SK-N-SH (cell line): ENCODE data around the gene AMPH. TPM values are rescaled to one million over a fixed set of nuclear protein-coding genes. Genes with fewer than 3 reads are reported as not detected.

Source experiments
- CTCF ChIA-PET: fragments of 300-600, 350-600 bp; formaldehyde crosslinking; extraction: SDS; loops from one replicate; lab custom pipeline; 2021; lab: Yijun Ruan, JAX
- POLR2A ChIA-PET: fragments of 350-600 bp; sonication (Branson Sonifier 250); formaldehyde crosslinking; extraction: SDS; loops from one replicate; lab custom pipeline; 2020; ENCODE audit warnings: antibody characterized with exemption, inconsistent platforms; lab: Yijun Ruan, JAX
- DNase-seq: peaks from one replicate; pipeline ENCODE4 v3.0.0; 2012
- H2AFZ ChIP-seq: fragments of 200-600 bp; sonication (generic); 2 replicates; pipeline ENCODE4 v1.8.1; 2016; ENCODE audit warnings: antibody characterized with exemption, mild to moderate bottlenecking, low read depth
- H3F3A ChIP-seq: fragments of 200-600 bp; sonication (generic); replicated peaks from 2 replicates; pipeline ENCODE3; 2016; ENCODE audit warnings: antibody characterized with exemption, mild to moderate bottlenecking; ENCODE audit not compliant: insufficient read depth
- H3K27ac ChIP-seq, 2 experiments: fragments of 200-500 bp in 1 of 2; fragments of 200-600 bp in 1 of 2; sonication (Bioruptor generic) in 1 of 2; sonication (generic), shearing (Covaris generic) in 1 of 2; 2 replicates each; pipeline versions ENCODE4 v1.5.1 to v1.6.1; 2014 to 2016; ENCODE audit warnings: low read depth in 2 of 2, inconsistent platforms in 1 of 2, low read length in 1 of 2, mild to moderate bottlenecking in 1 of 2, mixed read lengths in 1 of 2
- H3K27me3 ChIP-seq: fragments of 200-600 bp; sonication (generic), shearing (Covaris generic); 2 replicates; pipeline ENCODE4 v1.6.1; 2016; ENCODE audit warnings: mixed run types; ENCODE audit not compliant: insufficient read depth
- H3K36me3 ChIP-seq, 2 experiments: fragments of 200-500 bp in 1 of 2; fragments of 200-600 bp in 1 of 2; sonication (Bioruptor generic) in 1 of 2; sonication (generic) in 1 of 2; replicated peaks in 1 of 2; 2 replicates each; pipeline versions ENCODE3 to v1.5.1; 2014 to 2016; ENCODE audit warnings: low read length in 1 of 2, mild to moderate bottlenecking in 1 of 2; ENCODE audit not compliant: insufficient read depth in 2 of 2, control insufficient read depth in 1 of 2
- H3K4me1 ChIP-seq, 2 experiments: fragments of 200-500 bp in 1 of 2; fragments of 200-600 bp in 1 of 2; sonication (Bioruptor generic) in 1 of 2; sonication (generic), shearing (Covaris generic) in 1 of 2; 2 replicates each; pipeline versions ENCODE4 v1.5.1 to v1.6.1; 2014 to 2016; ENCODE audit warnings: low read depth in 1 of 2, low read length in 1 of 2, mixed run types in 1 of 2; ENCODE audit not compliant: insufficient read depth in 2 of 2, control insufficient read depth in 1 of 2
- H3K4me2 ChIP-seq: fragments of 200-600 bp; sonication (generic), shearing (Covaris generic); 2 replicates; pipeline ENCODE4 v1.6.1; 2017; ENCODE audit warnings: mixed run types
- H3K4me3 ChIP-seq, 2 experiments: fragments of 200-500 bp in 1 of 2; fragments of 200-600 bp in 1 of 2; sonication (Bioruptor generic) in 1 of 2; sonication (generic), shearing (Covaris generic) in 1 of 2; 2 replicates each; pipeline versions ENCODE4 v1.5.1 to v1.8.1; 2014 to 2016; ENCODE audit warnings: low read depth in 2 of 2, inconsistent platforms in 1 of 2, low read length in 1 of 2, mild to moderate bottlenecking in 1 of 2, mixed read lengths in 1 of 2, moderate library complexity in 1 of 2
- H3K79me2 ChIP-seq: fragments of 200-600 bp; sonication (generic); 2 replicates; pipeline ENCODE4 v1.8.1; 2017; ENCODE audit warnings: mild to moderate bottlenecking; ENCODE audit not compliant: insufficient read depth
- H3K9ac ChIP-seq: fragments of 200-600 bp; sonication (generic); 2 replicates; pipeline ENCODE4 v1.6.1; 2017; ENCODE audit warnings: mixed run types
- H3K9me2 ChIP-seq: fragments of 200-600 bp; sonication (generic); 2 replicates; pipeline ENCODE4 v1.6.1; 2017; ENCODE audit warnings: mixed run types
- H3K9me3 ChIP-seq: fragments of 200-600 bp; sonication (generic); 2 replicates; pipeline ENCODE4 v1.6.1; 2017; ENCODE audit warnings: mixed run types, mild to moderate bottlenecking, moderate library complexity
- H4K20me1 ChIP-seq: fragments of 200-600 bp; sonication (generic); 2 replicates; pipeline ENCODE4 v1.6.1; 2017; ENCODE audit warnings: mild to moderate bottlenecking, mixed run types; ENCODE audit not compliant: insufficient read depth
- CHD2 ChIP-seq: fragments of 150-350 bp; IDR thresholded peaks from 2 replicates; pipeline ENCODE4 v1.6.1; 2018; ENCODE audit warnings: low read length; ENCODE audit not compliant: partially characterized antibody
- CTCF ChIP-seq: fragments of 200-600 bp; sonication (generic); IDR thresholded peaks from 2 replicates; pipeline ENCODE4 v1.6.1; 2017; ENCODE audit warnings: antibody characterized with exemption, mild to moderate bottlenecking, moderate library complexity
- ELF1 ChIP-seq: IDR thresholded peaks from 2 replicates; pipeline ENCODE4 v1.4.0; 2012
- EP300 ChIP-seq, 2 experiments: IDR thresholded peaks; 2 replicates each; pipeline versions ENCODE4 v1.4.0 to v1.6.1; 2012; ENCODE audit warnings: borderline replicate concordance in 1 of 2, low read depth in 1 of 2, low read length in 1 of 2
- GABPA ChIP-seq: IDR thresholded peaks from 2 replicates; pipeline ENCODE4 v1.4.0; 2012; ENCODE audit warnings: low read depth, mild to moderate bottlenecking
- GATA2 ChIP-seq: sonication (generic); formaldehyde crosslinking; IDR thresholded peaks from 2 replicates; pipeline ENCODE4 v1.5.0; 2020; ENCODE audit warnings: mild to moderate bottlenecking, missing genetic modification reagents
- JUND ChIP-seq: IDR thresholded peaks from 2 replicates; pipeline ENCODE4 v1.4.0; 2012
- MEF2A ChIP-seq: IDR thresholded peaks from 2 replicates; pipeline ENCODE4 v1.4.0; 2012; ENCODE audit warnings: low read depth, borderline replicate concordance
- NRF1 ChIP-seq: IDR thresholded peaks from 2 replicates; pipeline ENCODE4 v1.6.1; 2012; ENCODE audit warnings: low read depth, mild to moderate bottlenecking, low read length
- RAD21 ChIP-seq: IDR thresholded peaks from 2 replicates; pipeline ENCODE4 v1.6.1; 2012; ENCODE audit warnings: mild to moderate bottlenecking, low read length
- TAF1 ChIP-seq: IDR thresholded peaks from 2 replicates; pipeline ENCODE4 v1.6.1; 2012; ENCODE audit warnings: low read depth, mild to moderate bottlenecking, low read length, moderate library complexity, borderline replicate concordance
- TCF12 ChIP-seq: IDR thresholded peaks from 2 replicates; pipeline ENCODE4 v1.4.0; 2012
- USF1 ChIP-seq: IDR thresholded peaks from 2 replicates; pipeline ENCODE4 v1.4.0; 2012; ENCODE audit warnings: low read depth, borderline replicate concordance
- WGBS: methylation state at CpG from one replicate; pipeline ENCODE4 v1.1.6; 2017; ENCODE audit warnings: low lambda C conversion rate; 5-methylcytosine and 5-hydroxymethylcytosine counted together
- polyA plus RNA-seq, 3 experiments: library from polyadenylated mRNA; depleted of rRNA; stranded (reverse); fragments of >200 nt; gene quantifications; 2 replicates each; pipeline ENCODE4 v1.2.3, GENCODE V29; 2012

AMPH gene
- polyA plus RNA-seq, 1 of the 3 experiments (the other 2 are of a cell fraction): 0.08 TPM

GRCh38 chr7:38550836-38551235 is 80.3 kb downstream of the AMPH start:
- H3K27ac ChIP-seq: no peak overlapping the region
- no peak for TF ChIP-seq GATA2
- no peak for TF ChIP-seq RAD21
- no peak for TF ChIP-seq JUND
- no peak for TF ChIP-seq GABPA
- TF ChIP-seq TCF12: no peak
- no peak for TF ChIP-seq CHD2
- no peak for TF ChIP-seq CTCF
- TF ChIP-seq NRF1: no peak
- no peak for TF ChIP-seq TAF1
- TF ChIP-seq USF1: no peak
- TF ChIP-seq MEF2A: no peak
- TF ChIP-seq, all 33 proteins: peak for 0
- Histone ChIP-seq H2AFZ (no peak overlapping the region), H4K20me1 (no peaks in the 10 kb centered on the region), H3K4me1 (no peaks in the 10 kb centered on the region), H3F3A (no peaks in the 10 kb centered on the region), H3K4me3 (no peak overlapping the region), H3K9me3 (no peaks in the 10 kb centered on the region), H3K36me3 (no peaks in the 10 kb centered on the region), H3K27me3 (no peaks in the 10 kb centered on the region), H3K79me2 (no peaks in the 10 kb centered on the region), H3K9me2 (no peaks in the 10 kb centered on the region), H3K4me2 (no peak overlapping the region), H3K9ac (no peak overlapping the region)
- whole genome bisulfite sequencing: 16% methylated on average over 3 of the region's 3 CpGs
- CTCF ChIA-PET: no interaction called here
- POLR2A ChIA-PET: no interaction called here
- no peak for DNase-seq

- H2AFZ ChIP-seq: no peak overlapping the region
- 11% methylated on average over 7 of the region's 7 CpGs for WGBS
- DNase-seq: no peak
- no peak for TF ChIP-seq JUND
- TF ChIP-seq ELF1: no peak
- no peak for TF ChIP-seq EP300 (IDR thresholded peaks at IDR 0.05; ENCODE audit: borderline replicate concordance in 1 of 2, low read depth in 1 of 2, low read length in 1 of 2)
- TF ChIP-seq USF1: no peak
- no peaks in the 10 kb centered on the region for H4K20me1 ChIP-seq
- no peaks in the 10 kb centered on the region for H3K36me3 ChIP-seq
- H3K79me2 ChIP-seq: no peaks in the 10 kb centered on the region
- H3K27me3 ChIP-seq: no peaks in the 10 kb centered on the region
- H3F3A ChIP-seq: no peaks in the 10 kb centered on the region
- no peak overlapping the region for H3K4me2 ChIP-seq
- no peaks in the 10 kb centered on the region for H3K9me2 ChIP-seq
- POLR2A ChIA-PET: no interaction called here
- H3K4me1 ChIP-seq: no peaks in the 10 kb centered on the region
- H3K9ac ChIP-seq: no peak overlapping the region
- no peak overlapping the region for H3K27ac ChIP-seq
- H3K4me3 ChIP-seq: no peak overlapping the region
- CTCF ChIA-PET: interaction anchor here (1.1 to 1.6 kb wide), 2 partner anchors 12 to 150 kb away, joined by 4 read pairs; no protein-coding TSS in a partner anchor
- no peaks in the 10 kb centered on the region for H3K9me3 ChIP-seq
Observed at GRCh38 chr7:38548605-38549004, 82.6 kb downstream of the AMPH start.
